ENCODE data around the gene ABI1.
"Not testable (repeated sequence)": the region's sequence is repeated elsewhere in the genome, so short reads cannot be mapped to it uniquely, and the experiment has no call there.

The ABI1 gene

DNA sequence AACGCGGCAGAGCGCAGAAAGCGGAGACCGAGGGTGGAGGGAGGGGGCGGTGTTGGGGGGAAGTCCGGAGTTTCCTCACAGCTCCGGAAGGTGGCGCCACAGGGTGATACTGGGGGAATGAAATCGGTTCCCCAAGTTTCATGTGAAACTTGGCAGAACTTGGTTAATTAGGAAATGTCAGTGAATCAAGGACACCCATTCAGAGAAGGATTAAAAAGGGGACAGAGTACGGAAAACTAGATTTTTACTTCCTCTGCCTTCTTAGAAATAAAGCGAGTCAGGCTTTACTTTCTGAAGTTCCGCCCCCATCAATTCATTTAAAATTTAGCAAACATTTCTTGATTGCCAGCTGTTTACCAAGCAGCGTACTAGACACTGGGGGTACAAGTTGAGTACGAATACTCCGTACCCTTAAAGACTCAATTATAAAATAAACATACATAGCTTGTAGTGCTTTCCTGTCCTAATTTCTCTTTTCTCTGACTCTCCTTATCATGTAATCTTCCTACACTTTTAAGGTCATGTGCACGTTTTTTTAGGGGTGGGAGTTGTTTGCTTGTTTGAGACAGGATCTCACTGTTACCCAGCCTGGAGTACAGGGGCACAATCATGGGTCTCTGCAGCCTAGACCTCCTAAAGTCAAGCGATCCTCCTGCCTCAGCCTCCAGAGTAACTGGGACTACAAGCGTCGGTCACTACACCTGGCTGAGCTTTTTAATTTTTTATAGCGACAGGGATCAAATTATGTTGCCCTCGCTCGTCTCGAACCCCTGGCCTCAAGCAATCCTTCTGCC lies 644 bp upstream of the ABI1 start:
- Mint-ChIP-seq H3K4me3 (peak overlapping the region; percentile 97), H3K4me1 (ENCODE audit: low read depth) (peaks cover 41% of the 10 kb centered on the region), H3K9me3 (no peaks in the 10 kb centered on the region), H3K27ac (peak overlapping the region; percentile 96), H3K27me3 (no peaks in the 10 kb centered on the region), H3K36me3 (ENCODE audit: low read depth) (peaks cover 16% of the 10 kb centered on the region)
- intact Hi-C loops (cut with micrococcal nuclease): loop anchor here (2.0 kb wide), 1 partner anchor 293 kb away; the partner anchor contains the start of genes MASTL and YME1L1

DNA sequence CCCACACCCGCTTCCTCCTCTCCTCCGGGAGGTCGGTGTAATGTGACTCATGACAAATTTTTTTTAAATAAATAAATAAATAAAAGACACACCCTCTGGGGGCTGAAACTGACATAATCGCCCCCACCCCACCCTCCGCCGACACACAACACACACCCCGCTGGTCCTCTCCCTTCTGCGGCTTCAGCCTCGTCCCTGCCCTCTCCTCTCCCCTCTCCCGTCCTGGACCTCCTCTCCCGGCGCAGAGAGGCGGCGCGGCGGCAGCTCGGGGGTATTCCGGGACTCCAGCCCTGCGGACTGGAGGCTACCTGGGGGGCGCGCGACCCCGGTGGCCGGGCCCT lies 686 bp downstream of the ABI1 start:
- Mint-ChIP-seq H3K36me3 (ENCODE audit: low read depth) (peaks cover 16% of the 10 kb centered on the region), H3K9me3 (no peaks in the 10 kb centered on the region), H3K4me1 (ENCODE audit: low read depth) (peaks cover 41% of the 10 kb centered on the region), H3K4me3 (peak overlapping the region; percentile 97), H3K27ac (peak overlapping the region; percentile 96), H3K27me3 (no peaks in the 10 kb centered on the region)
- intact Hi-C loops (cut with micrococcal nuclease): loop anchor here (1.0 to 2.0 kb wide), 2 partner anchors 123 to 295 kb away; partner anchors contain the start of genes MASTL and YME1L1

DNA sequence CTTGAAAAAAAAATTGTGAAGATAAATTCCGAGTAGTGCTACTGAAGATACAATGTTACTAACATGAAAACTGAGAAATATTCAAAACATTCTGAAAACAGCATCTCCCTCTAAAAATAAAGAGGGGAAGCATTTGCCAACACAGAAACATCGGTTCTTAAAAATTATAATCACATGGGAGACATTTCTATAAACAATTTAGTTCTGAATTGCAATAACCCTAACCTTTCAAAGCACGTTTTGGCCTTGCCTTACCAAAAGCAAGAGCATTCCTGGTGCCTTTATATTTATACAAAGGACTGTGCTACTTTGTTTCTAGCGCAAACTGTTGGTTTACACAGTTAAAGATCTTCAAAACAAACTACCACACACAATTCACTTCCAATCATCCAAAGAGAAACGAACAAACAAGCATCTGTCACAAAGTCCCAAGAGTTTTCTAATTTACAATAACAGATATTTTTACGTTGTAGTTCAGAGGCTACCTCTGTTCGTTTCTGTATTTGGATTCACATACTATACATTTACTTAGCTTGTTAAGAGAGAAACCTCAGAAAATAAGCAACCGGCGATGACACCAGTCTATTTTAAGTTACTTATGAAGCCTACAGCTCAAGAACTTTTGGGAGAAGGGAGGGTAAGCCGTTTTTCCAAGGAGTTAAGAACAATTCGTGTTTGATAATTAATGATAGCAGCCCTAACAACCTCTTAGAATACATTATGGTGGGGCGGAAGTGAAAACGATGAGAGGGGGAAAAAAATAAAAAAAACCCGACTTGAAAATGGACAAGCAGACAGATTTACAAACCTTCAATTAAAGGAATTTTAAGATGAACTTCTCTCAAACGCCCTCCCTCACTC lies 1.3 kb downstream of the ABI1 start:
- intact Hi-C loops (cut with micrococcal nuclease): loop anchor here (1.0 to 10.0 kb wide), 3 partner anchors 65 to 295 kb away; partner anchors contain the start of genes MASTL and YME1L1
- no peaks in the 10 kb centered on the region for H3K9me3 Mint-ChIP-seq
- H3K4me3 Mint-ChIP-seq: peak overlapping the region; percentile 97
- no peaks in the 10 kb centered on the region for H3K27me3 Mint-ChIP-seq
- peak overlapping the region; percentile 96 for H3K27ac Mint-ChIP-seq
- H3K4me1 Mint-ChIP-seq (ENCODE audit: low read depth): peaks cover 46% of the 10 kb centered on the region
- H3K36me3 Mint-ChIP-seq (ENCODE audit: low read depth): peaks cover 16% of the 10 kb centered on the region

DNA sequence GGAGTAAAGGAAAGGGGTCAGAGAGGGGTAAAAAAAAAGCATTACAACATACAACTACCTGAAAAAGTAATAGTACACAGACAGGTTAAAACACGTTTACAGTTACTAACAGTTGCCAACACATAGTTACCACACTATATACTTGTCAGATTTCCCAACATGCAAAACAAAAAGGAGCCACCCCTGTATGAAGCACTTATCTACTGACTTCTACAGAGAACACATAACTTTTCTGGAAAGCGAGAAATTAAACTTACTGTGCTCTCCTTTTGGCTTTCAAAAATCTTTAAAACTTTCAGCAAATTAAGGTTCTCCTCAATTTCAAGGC lies 2.1 kb downstream of the ABI1 start:
- Mint-ChIP-seq H3K36me3 (ENCODE audit: low read depth) (peaks cover 20% of the 10 kb centered on the region), H3K27ac (peak overlapping the region; percentile 96), H3K4me1 (ENCODE audit: low read depth) (peaks cover 47% of the 10 kb centered on the region), H3K27me3 (no peaks in the 10 kb centered on the region), H3K9me3 (no peaks in the 10 kb centered on the region), H3K4me3 (peak overlapping the region; percentile 97)
- intact Hi-C loops (cut with micrococcal nuclease): loop anchor here (10.0 kb wide), 1 partner anchor 64 kb away; no protein-coding TSS in a partner anchor

DNA sequence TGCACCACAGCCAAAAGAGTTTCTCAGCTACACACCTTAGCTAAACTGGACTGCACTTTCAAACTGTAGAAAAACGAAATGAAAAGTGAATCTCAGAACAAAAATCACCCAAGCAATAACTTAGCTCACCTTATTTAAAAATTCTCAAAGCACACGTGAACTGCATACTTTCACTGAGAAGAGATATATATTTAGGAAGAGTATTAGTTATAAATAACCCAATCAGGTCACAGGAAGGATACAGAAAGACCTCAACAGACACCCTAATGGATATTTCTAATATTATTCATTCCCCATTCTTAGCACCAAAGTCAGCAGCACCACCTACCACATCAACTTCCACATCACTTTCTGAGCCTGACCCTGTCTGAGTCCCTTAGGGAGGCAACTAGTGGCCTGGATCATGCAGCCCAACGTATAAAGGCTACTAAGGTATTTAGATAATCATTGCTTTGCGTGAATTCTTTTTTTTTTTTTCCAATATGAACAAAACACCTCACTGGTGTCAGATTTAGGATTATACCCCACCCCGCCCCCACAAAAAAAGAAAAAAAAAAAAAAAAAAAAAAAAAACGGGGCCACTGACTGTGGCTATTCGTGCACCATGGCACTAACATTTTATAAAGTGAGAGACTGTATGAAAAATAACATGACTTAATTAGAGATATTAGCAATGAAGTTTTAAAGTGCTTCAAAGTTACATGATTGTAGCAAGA lies 2.6 kb downstream of the ABI1 start:
- Mint-ChIP-seq H3K9me3 (no peaks in the 10 kb centered on the region), H3K36me3 (ENCODE audit: low read depth) (peaks cover 23% of the 10 kb centered on the region), H3K27ac (no peak overlapping the region), H3K4me1 (ENCODE audit: low read depth) (peaks cover 44% of the 10 kb centered on the region), H3K4me3 (peak overlapping the region; percentile 97), H3K27me3 (no peaks in the 10 kb centered on the region)
- intact Hi-C loops (cut with micrococcal nuclease): loop anchor here (10.0 kb wide), 1 partner anchor 63 kb away; no protein-coding TSS in a partner anchor

DNA sequence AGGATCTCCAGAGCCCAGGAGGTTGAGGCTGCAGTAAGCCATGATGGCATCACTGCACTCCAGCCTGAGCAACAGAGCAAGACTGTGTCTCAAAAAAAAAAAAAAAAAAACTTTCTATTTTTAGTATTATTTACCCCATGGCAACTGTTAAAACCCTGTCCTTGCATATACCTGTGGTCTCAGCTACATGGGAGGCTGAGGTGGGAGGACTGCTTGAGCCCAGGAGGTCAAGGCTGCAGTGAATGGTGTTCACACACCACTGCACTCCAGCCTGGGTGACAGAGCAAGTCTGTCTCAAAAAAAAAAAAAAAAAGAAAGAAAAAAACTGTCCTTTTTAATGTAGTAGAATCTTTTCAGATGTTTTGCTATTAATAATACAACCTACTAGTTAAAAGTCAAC lies 3.2 kb downstream of the ABI1 start:
- Mint-ChIP-seq H3K4me1 (ENCODE audit: low read depth) (peaks cover 43% of the 10 kb centered on the region), H3K36me3 (ENCODE audit: low read depth) (peaks cover 23% of the 10 kb centered on the region)
- not testable (repeated sequence) for H3K27ac Mint-ChIP-seq, H3K4me3 Mint-ChIP-seq, H3K9me3 Mint-ChIP-seq, H3K27me3 Mint-ChIP-seq
- intact Hi-C loops (cut with micrococcal nuclease): loop anchor here (10.0 kb wide), 1 partner anchor 63 kb away; no protein-coding TSS in a partner anchor

DNA sequence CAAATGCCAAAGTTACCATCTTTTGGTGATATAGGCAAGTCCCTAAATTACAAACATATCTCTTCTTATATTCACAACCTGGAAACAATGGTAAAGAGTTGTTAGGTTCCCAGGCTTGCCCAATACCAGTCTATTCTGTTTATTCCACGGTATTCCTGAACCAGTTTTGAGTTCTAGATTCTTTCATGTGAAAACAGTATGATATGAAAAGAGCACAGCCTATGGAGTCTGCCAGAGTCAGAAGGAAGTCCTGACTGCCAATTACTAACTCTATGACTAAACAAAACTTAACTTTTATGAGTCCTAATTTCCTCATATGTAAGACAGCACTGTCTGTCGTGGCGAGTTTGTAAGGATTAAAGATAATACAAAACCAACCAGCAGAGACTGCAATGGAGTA lies 5.6 kb downstream of the ABI1 start:
- H3K36me3 Mint-ChIP-seq (ENCODE audit: low read depth): peaks cover 20% of the 10 kb centered on the region
- peaks cover 46% of the 10 kb centered on the region for H3K4me1 Mint-ChIP-seq (ENCODE audit: low read depth)
- no peaks in the 10 kb centered on the region for H3K9me3 Mint-ChIP-seq
- no peaks in the 10 kb centered on the region for H3K27me3 Mint-ChIP-seq
- no peak overlapping the region for H3K4me3 Mint-ChIP-seq
- intact Hi-C loops (cut with micrococcal nuclease): loop anchor here (10.0 kb wide), 1 partner anchor 60 kb away; no protein-coding TSS in a partner anchor
- no peak overlapping the region for H3K27ac Mint-ChIP-seq

DNA sequence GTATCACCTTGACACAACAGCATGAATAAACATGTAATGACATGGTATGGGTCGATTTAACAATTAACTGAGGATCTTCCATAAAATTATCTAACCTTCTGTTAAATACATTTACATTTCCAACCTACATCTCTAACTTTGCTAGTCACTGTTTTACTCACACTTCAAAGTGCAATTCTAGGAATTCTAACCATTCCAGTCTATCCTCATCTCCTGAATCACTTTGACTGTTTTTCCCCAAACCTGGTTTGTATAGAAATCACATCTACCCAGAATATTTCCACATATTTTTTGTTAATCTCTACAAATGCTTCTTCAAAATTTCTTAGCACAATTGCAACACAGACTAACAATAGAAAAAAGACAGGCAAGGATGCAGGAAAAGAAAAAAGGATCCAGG lies 6.2 kb downstream of the ABI1 start:
- peaks cover 14% of the 10 kb centered on the region for H3K36me3 Mint-ChIP-seq (ENCODE audit: low read depth)
- intact Hi-C loops (cut with micrococcal nuclease): loop anchor here (10.0 kb wide), 1 partner anchor 60 kb away; no protein-coding TSS in a partner anchor
- no peak overlapping the region for H3K27ac Mint-ChIP-seq

DNA sequence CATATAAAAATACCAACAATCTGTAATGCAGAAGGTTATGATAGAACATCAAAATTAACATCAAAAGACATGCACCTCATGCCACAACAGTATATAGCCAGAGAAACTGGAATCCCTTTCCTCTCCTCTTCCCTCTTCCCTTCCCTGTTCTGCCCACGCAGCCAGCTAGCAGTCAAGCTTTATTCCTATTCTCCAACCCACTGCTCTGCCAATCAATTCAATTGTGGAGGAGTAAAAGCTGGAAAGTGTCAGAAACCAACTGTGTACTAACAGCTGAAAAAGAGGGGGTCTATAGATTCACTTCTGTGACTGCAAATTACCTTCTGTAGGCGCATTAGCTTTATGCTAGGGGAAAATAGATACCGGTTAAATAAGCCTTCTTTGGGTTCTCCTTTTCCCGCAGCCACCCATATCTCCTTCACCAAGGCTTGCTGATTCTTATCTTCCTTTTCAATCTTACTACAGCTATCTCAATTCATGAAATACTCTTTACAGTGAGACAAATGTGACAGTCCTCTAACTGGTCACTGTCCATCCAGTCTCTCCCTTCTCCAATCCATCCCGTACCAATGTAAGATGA lies 16.3 kb downstream of the ABI1 start:
- Mint-ChIP-seq H3K27me3 (no peaks in the 10 kb centered on the region), H3K4me3 (no peak overlapping the region), H3K27ac (peak overlapping the region; percentile 42), H3K36me3 (ENCODE audit: low read depth) (peaks cover 20% of the 10 kb centered on the region), H3K9me3 (no peaks in the 10 kb centered on the region), H3K4me1 (ENCODE audit: low read depth) (peaks cover 54% of the 10 kb centered on the region)
- intact Hi-C loops (cut with micrococcal nuclease): no loop called here

More for the DNA sequence above, 6.2 kb downstream of the ABI1 start:
- Mint-ChIP-seq H3K4me3 (no peak overlapping the region), H3K4me1 (ENCODE audit: low read depth) (peaks cover 46% of the 10 kb centered on the region), H3K27me3 (no peaks in the 10 kb centered on the region), H3K9me3 (no peaks in the 10 kb centered on the region)

DNA sequence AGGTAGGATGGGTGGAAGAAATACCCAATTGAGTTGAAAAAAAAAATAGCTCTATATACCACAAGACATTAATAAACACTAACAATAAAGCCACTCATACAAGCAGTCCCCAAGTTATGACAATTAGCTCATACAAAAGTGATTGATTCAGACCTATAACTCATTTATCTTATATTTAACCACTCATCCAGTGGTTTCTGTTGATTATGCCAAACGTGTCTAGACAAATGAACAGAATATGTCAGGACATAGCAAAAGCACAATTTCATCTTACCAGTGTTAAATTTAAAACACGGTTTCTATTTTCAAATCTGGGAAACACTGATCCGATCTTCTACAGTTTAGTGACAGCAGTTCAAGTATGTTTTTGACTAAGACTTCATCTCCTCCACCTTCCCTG lies 17.0 kb downstream of the ABI1 start:
- Mint-ChIP-seq H3K27ac (peak overlapping the region; percentile 42), H3K4me3 (no peak overlapping the region), H3K4me1 (ENCODE audit: low read depth) (peaks cover 60% of the 10 kb centered on the region), H3K9me3 (no peaks in the 10 kb centered on the region), H3K36me3 (ENCODE audit: low read depth) (peaks cover 26% of the 10 kb centered on the region), H3K27me3 (no peaks in the 10 kb centered on the region)
- intact Hi-C loops (cut with micrococcal nuclease): no loop called here

DNA sequence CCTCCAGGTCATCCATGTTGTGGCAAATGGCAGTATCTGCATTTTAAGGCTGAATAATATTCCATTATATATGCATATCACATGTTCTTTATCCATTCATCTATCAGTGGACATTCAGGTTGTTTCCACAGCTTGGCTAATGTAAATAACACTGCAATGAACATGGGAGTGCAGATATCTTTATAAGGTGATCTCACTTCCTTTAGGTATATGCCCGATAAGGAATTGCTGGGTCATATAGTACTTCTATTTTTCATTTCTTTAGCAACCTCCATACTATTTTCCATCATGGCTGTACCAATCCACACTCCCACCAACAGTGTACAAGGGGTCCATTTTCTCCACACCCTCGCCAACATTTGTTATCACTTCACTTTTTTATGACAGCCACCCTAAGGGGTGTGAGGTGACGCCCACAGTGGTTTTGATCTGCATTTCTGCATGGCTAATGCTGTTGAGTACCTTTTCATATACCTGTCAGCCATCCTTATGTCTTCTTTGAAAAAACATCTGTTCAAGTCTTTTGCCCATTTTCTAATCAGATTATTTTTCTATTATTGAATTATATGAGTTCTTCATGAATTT lies 18.9 kb downstream of the ABI1 start:
- H3K4me3 Mint-ChIP-seq: no peak overlapping the region
- no peaks in the 10 kb centered on the region for H3K27me3 Mint-ChIP-seq
- no peaks in the 10 kb centered on the region for H3K9me3 Mint-ChIP-seq
- intact Hi-C loops (cut with micrococcal nuclease): no loop called here
- peaks cover 72% of the 10 kb centered on the region for H3K4me1 Mint-ChIP-seq (ENCODE audit: low read depth)
- H3K36me3 Mint-ChIP-seq (ENCODE audit: low read depth): peaks cover 18% of the 10 kb centered on the region
- H3K27ac Mint-ChIP-seq: no peak overlapping the region

DNA sequence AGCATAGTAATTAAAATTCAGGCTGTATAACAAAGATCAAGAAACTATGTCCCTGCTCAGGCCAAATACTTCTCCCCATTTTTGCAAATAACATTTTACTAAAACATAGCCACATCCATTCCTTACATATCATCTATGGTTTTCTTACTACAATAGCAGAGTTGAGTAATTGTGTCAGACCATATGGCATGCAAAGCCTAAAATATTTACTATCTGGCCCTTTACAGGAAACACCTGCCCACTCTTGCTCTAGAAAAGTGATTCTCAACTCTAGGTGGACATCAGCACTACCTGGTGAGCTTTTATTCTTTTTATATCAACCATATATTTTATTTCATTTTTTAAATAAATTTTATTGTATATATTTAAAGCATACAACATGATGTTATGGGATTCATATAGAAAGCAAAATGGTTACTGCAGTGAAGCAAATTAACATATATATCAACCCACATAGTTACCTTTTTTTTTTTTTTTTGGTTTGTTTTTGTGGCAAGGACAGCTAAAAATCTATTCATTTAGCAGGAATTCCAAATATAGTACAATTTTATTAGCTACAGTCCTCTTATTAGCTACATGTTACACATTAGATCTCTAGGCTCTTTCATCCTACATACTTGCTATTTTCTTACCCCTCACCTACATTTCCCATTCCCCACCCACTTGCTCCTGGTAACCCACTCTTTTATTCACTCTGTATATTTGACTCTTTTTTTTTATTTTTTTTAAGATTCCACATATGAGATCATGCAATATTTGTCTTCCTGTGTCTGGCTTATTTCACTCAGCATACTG lies 19.6 kb downstream of the ABI1 start:
- H3K27ac Mint-ChIP-seq: no peak overlapping the region
- H3K27me3 Mint-ChIP-seq: no peaks in the 10 kb centered on the region
- H3K4me3 Mint-ChIP-seq: no peak overlapping the region
- peaks cover 65% of the 10 kb centered on the region for H3K4me1 Mint-ChIP-seq (ENCODE audit: low read depth)
- intact Hi-C loops (cut with micrococcal nuclease): no loop called here
- H3K36me3 Mint-ChIP-seq (ENCODE audit: low read depth): peaks cover 12% of the 10 kb centered on the region
- H3K9me3 Mint-ChIP-seq: no peaks in the 10 kb centered on the region
